ENCODE results near the gene SMIM44.

SMIM44 gene

DNA sequence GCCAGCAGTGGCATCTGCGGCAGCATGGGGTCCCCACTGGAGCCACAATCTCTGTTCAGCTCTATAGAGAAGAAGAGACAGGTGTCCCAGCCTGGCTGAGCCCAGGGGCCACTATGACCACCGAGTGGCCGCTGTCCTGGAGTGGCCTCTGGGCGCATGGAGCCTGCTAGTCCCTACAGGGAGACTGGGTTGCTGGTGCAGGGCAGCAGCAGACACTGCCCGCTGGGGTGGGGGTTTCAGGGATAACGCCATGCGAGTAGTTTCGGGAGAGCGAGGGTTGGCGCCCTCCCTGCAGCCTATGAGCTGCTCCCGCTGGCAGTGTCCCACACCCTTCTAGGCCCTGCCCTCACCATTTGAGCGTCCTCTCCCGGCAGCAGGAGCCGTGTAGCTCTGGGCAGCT is 44.8 kb upstream of the SMIM44 start:
- H3K4me3 ChIP-seq, result no peak overlapping the region
- DNase-seq (ENCODE audit: low spot score), result no peak
- TF ChIP-seq, protein P1, sequence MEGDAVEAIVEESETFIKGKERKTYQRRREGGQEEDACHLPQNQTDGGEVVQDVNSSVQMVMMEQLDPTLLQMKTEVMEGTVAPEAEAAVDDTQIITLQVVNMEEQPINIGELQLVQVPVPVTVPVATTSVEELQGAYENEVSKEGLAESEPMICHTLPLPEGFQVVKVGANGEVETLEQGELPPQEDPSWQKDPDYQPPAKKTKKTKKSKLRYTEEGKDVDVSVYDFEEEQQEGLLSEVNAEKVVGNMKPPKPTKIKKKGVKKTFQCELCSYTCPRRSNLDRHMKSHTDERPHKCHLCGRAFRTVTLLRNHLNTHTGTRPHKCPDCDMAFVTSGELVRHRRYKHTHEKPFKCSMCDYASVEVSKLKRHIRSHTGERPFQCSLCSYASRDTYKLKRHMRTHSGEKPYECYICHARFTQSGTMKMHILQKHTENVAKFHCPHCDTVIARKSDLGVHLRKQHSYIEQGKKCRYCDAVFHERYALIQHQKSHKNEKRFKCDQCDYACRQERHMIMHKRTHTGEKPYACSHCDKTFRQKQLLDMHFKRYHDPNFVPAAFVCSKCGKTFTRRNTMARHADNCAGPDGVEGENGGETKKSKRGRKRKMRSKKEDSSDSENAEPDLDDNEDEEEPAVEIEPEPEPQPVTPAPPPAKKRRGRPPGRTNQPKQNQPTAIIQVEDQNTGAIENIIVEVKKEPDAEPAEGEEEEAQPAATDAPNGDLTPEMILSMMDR (IDR thresholded peaks at IDR 0.05), result no peak
- no peak overlapping the region for H3K27ac ChIP-seq

DNA sequence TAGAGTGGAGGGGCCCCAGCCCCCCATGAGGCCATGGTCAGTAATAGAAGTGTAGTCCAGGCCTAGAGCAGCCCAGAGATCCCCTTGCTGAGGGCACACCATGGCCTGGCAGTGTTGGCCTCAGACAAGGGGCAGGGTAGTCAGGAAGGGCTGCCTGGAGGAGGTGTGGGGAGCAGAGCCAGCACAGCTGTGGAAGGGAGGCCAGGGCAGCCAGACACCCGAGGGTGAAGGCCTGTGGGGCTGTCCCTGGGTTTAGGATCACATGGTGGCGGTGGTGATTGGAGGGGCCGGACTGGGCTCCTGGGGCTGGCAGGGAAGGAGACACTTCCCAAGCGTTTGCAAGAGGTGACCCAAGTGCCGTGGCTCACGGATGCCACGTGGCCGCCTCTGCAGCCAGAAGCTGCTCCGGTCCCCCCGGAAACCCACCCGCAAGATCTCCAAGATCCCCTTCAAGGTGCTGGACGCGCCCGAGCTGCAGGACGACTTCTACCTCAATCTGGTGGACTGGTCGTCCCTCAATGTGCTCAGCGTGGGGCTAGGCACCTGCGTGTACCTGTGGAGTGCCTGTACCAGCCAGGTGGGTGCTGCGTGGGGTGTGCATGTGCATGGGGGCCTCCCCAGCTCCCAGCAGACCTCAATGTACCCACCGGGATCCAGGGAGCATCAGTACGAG is 44.1 kb upstream of the SMIM44 start:
- DNase-seq (ENCODE audit: low spot score), result no peak
- TF ChIP-seq, protein P1 (IDR thresholded peaks at IDR 0.05), result no peak

DNA sequence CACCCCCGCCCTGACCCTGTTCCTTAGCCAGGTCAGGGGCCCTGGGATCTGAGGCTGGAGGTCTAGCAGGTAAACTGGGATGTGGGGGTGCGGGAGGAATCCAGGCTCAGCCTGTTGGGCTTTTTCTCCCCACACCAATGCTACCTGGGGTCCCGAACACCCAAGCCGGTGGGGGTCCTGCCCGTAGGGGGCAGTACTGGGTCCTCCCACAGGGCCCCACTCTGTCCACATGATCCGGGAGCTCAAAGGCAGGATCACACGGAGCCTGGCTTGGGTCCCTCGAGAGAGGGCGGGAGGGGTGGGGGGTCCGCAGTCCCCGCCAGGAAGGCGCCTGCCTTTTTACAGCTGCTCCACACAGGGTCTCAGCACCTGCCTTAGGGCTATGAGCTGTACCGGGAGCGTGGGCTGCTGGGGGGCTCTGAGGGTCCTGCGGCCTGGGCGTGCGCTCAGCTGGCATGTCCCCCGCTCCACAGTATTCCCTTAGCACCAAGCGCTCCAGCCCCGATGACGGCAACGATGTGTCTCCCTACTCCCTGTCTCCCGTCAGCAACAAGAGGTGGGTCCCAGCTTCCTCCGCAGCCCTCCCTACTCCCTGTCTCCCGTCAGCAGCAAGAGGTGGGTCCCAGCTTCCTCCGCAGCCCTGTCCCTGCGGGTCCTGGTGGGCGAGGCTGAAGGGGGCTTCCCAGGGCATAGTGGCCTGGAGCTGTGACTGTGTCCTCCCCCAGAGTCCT is 43.4 kb upstream of the SMIM44 start:
- no peak overlapping the region for H3K4me3 ChIP-seq
- DNase-seq (ENCODE audit: low spot score), result no peak
- TF ChIP-seq, protein P1 (IDR thresholded peaks at IDR 0.05), result no peak
- H3K27ac ChIP-seq, result no peak overlapping the region

More for the DNA sequence above, 44.1 kb upstream of the SMIM44 start:
- H3K4me3 ChIP-seq, result no peak overlapping the region
- no peak overlapping the region for H3K27ac ChIP-seq

GRCh38 chr19:3524904-3525451 is 41.7 kb upstream of the SMIM44 start:
- TF ChIP-seq, protein P1 (IDR thresholded peaks at IDR 0.05), result no peak
- no peak for DNase-seq (ENCODE audit: low spot score)
- no peak overlapping the region for H3K4me3 ChIP-seq
- no peak overlapping the region for H3K27ac ChIP-seq

DNA sequence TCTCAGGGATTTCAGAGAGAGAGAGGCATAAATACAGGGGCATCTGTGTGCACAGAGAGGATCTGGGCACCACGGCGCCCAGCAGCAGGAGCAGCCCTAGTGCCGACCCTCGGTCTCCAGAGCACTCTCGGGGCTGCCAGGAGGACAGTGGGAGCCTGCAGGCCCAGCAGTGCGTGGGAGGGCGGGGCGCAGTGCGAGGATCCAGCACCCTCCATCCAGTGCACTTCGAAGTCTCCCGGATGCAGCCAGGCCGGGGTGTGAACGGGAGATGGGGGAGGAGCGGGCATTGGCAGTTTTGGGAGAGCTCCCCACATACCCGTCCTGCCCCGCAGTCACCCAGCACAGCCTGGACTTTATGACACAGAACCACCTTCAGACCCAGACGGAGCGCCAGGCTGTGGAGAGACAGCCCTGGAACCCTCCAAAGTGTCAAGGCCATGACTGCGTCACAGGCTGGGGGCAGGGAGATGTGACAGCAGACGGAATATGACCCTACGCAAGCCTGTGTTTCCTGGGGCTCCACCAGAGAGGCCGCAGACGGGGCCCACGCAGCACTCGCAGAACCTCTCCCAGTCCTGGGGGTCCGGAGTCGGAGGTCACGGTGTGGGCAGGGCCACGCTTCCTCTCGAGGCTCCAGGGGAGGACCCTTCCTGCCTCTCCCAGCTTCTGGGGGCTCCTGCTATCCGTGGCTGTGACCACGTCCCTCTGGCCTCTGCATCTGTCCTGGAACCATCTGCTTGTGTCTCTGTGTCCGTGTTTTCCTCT is 41.0 kb upstream of the SMIM44 start:
- TF ChIP-seq, protein P1 (IDR thresholded peaks at IDR 0.05), result no peak
- H3K27ac ChIP-seq, result no peak overlapping the region
- H3K4me3 ChIP-seq, result no peak overlapping the region
- no peak for DNase-seq (ENCODE audit: low spot score)

- TF ChIP-seq, protein P1 (IDR thresholded peaks at IDR 0.05), result no peak
- no peak for DNase-seq (ENCODE audit: low spot score)
- no peak overlapping the region for H3K27ac ChIP-seq
- no peak overlapping the region for H3K4me3 ChIP-seq
Observed at GRCh38 chr19:3523361-3524077, 40.3 kb upstream of the SMIM44 start.

All from coronary artery (tissue), 2 donors.